HG03378 (cell line): ENCODE data around the gene ROBO2.

Experiments used
- ATAC-seq: cut with Tn5 transposase; IDR thresholded peaks from one replicate; pipeline ENCODE4 v1.9.1; 2021; ENCODE audit warnings: mild to moderate bottlenecking, moderate library complexity; ENCODE audit not compliant: unreplicated experiment

The ROBO2 gene

GRCh38 chr3:77039606-77040171, at the start of gene ROBO2:
TSS of gene ROBO2 (plus strand) at chr3:77040099. CDS start at chr3:77040786, 687 bp downstream.
- no peak for ATAC-seq

GRCh38 chr3:76990606-76991005, 49.3 kb upstream of the ROBO2 start:
- ATAC-seq, result no peak

GRCh38 chr3:76991165-76991564, 48.7 kb upstream of the ROBO2 start:
- no peak for ATAC-seq

- no peak for ATAC-seq
Measured at GRCh38 chr3:76997733-76998132, 42.2 kb upstream of the ROBO2 start.

- no peak for ATAC-seq
Measured at GRCh38 chr3:76998555-76998954, 41.3 kb upstream of the ROBO2 start.

- no peak for ATAC-seq
Measured at GRCh38 chr3:77001062-77001701, 38.7 kb upstream of the ROBO2 start.

- ATAC-seq, result no peak
Measured at GRCh38 chr3:77014226-77014625, 25.7 kb upstream of the ROBO2 start.

GRCh38 chr3:77025471-77025870, 14.4 kb upstream of the ROBO2 start:
- ATAC-seq, result no peak

DNA sequence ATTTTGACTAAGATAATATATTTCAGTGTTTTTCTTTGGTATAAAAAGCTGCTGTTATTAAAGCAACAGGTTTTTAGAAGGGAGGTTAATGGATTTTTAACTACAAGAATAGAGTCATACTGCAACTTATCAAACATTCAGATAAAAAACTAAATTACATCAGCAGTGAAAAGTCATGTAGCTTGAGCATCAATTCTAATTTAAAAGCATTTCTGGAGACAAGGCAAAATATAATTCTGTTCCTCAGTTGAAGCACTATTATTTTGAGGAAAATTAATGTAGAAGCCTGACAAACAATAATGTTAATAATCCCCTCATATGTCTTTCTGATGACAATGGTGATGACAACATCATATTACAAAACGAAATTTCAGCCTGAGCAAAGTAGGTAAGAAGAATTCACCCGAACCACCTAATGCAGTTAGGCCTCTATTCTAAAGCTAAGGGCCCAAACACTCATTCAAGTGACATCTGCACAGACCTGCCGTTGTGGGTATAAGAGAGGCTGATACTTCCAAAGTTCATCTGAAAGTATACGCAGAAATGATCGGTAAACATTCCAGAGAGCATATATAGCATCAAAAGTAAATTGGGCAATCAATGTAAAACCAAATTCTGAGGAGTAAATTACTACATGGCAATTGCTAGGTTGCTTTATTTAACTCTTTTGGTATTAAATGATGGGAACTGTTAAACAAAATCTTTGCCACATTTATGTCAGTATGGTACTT, 12.8 kb upstream of the ROBO2 start:
- ATAC-seq, result no peak

DNA sequence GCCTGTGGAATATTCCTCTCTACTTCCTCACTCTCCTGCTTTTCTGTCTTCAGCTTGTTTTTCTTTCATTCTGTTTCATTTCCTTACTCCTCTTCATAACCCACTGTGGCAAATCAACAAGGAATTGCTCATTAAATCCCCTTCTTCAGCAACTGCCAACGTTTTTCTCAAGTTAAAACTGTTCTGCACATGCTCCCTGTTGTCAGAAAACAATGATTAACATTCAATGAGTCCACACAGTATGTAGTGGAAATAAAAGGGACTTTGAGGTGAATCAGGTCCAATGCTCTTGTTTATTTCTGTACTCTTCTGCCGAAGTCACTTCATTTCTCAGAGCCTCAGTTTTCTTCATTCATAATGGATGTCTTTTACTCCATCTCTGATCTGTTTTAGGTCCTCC, 11.9 kb upstream of the ROBO2 start:
- ATAC-seq, result no peak

DNA sequence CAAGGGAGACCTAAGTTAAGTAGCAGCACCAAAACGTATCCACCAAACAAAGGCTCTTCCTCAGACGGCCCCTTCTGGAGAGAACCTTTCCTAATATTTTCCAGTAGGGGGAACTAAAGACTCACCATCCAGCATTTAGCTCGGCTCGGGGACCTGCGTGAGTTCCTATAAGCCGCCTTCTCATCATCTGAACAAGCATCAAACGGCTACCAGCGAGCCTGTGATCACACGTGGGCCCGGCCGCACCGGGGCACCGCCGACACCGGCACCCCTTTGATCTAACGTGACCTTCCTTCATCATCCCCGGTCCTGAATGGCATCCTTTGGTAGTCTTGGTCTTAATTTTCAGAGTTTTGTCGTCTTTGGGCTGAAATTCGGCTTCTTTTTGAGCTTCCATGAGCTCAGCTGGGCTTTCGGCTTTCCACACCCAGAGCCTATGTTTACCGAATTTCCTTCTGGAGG, 1.4 kb upstream of the ROBO2 start:
- no peak for ATAC-seq

DNA sequence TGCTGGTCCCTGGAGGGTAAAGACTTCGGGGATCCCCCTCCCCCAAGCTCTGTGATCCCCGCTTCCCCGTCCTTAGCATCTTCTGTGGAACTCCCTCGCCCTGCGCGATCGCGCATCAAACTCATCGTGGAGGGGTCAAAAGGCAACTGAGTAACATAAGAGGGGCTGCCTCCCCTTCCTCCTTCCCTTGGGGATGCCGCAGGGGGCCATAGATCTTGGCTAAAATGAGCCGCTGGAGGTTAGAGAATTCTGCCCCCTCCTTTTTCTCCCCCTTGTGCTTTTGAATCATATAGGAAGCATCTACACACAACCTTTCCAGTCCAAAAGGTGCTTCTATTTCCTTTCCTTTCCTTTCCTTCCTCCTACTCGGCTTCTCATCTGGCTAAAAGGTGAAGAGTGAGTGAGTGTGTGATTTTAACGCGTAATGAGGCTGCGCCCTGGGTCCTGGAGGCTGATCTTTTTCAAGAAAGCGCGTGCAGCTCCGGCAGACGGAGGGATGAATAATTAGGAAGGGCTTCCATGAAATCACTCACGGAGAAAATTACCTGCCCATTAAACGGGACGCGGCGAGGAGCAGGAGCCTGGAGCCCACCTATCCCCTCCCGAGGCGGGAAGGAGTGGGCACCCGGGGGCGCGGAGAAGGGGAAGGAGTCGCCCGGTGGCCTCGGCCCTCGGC, 831 bp upstream of the ROBO2 start:
- no peak for ATAC-seq

DNA sequence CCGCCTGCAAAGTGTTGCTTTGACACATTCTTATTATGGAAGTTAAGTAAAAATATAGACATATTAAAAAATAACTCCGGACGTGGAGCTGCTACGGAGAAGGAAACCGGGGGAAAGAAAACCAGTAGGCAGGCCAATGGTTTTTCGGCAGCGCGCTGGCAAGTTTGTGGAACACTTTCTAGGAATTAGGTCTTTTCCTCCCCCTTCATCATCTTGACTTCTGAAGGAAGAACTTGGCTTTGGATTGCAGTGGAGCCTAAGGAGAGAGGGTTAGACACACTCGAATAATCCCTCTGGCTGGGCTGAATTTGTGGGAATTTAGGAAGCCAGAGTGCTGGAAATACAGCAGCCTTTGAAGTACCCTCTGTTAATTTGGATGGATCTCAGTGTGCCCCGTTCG, 317 bp downstream of the ROBO2 start:
- ATAC-seq, result no peak

DNA sequence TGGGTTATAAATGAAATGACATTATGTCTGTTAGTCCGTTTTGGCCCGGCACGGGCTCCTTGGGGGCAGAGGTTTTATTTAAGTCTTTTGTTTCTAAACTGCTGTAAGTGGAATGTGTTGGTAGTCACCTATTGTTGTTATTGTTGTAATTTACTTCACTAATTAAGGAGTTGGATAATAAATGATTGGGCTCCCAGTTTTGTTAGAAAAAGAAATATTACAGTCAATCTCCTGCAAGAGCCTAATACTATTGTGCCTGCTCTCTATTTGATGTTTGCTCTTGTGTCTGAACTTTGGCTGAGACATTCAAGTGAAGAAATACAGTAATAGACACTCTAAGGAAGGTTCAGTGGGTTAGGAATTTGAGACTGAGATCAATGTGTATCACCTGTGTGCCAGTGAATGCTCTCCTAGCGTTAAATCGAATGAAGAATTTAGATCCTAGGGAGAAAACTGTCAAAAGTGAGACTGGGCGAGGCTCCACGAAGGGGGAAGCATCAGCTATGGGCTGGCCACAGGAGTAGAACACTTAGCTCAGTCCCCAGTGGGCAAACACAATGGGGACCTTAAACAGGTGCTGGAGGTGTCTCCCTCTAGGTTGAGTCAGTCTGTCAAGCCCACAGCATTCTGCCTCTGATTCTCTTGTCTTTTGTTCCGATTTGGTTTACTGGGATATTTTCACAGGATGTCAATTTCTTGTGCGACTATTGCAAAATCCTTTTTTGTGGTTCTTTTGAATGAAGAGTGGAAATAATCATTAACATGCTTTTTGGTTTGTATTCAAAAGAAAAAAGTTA, 1.2 kb downstream of the ROBO2 start:
- no peak for ATAC-seq

DNA sequence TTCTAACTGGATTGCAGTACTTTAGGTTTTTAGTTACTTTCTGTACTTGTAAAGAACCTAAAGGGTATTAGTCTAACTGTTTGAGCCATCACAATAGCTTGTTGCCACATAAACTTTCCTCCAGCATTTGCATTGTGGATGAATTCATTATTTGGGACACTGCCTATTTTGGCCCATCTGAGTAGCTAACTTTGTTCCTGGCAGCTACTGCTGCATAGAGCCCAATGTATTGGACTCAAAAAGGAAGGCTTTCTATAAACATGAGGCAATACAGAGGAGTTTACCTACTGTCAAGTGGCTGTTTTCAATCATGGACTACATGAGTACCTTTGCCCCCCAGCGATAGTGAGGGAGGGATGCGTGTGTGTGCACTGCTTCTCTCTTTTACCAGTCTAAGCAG, 1.9 kb downstream of the ROBO2 start:
- no peak for ATAC-seq

GRCh38 chr3:77042343-77042742, 2.4 kb downstream of the ROBO2 start:
- ATAC-seq, result no peak

DNA sequence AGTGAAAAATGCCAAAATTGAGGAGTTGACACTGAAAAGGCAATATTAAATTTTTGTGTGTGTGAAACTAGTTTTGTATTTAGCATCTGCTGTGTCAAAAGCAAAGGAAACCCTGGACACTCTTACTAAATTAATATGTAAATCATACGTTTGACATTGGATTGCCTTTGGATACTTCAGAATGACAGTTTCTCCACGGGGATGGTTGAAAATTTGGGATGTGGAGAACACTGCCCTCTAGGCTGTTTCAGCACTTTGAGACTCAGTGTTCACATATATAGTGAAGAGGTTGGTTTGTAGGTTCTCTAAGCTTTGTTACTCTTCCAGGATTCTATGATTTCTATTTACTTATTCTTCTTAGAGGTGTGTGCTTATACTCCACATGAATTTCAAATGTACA, 3.0 kb downstream of the ROBO2 start:
- no peak for ATAC-seq

DNA sequence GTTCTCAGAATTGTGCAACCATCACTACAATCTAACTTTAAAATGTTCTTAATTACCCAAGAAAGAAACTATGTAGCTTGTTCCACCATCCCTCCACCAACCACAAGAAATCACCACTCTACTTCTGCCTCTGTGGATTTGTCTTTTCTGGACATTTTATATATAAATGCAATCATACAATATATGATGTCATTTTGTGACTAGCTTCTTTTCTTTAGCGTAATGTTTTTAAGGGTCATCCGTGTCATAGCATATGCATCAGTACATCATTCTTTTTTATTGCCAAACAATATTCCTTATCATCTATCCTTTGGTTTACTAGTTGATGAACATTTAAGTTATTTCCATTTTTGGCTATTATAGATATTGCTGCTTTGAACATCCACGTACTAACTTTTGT, 5.8 kb downstream of the ROBO2 start:
- ATAC-seq, result no peak

- no peak for ATAC-seq
Measured at GRCh38 chr3:77048186-77048585, 8.3 kb downstream of the ROBO2 start.

DNA sequence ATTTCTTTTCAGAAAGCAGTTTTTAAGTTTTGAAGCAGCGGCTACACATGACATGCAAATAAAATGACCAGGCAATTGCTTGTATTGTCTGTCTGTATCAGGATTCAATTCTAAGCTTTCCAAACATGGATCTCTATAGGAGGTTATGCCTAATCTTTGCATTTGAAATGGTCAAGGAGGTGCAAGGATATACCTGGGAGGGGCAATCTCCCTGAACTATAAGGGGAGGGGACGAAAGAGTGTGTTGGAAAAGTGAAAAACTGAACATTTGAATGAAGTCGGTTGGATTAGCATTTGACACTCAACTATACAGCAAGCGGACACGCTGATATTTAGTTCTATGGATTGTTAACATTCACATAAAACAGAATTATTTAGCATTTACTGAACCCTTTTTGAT, 11.7 kb downstream of the ROBO2 start:
- no peak for ATAC-seq

- ATAC-seq, result no peak
Measured at GRCh38 chr3:77052051-77052501, 12.2 kb downstream of the ROBO2 start.
